ENCODE results near the gene RSPH1. TPM values are rescaled to one million over a fixed set of nuclear protein-coding genes. Genes with fewer than 3 reads are reported as not detected.

RSPH1 gene
- total RNA-seq, 1 experiment from 2014 or later: not detected

DNA sequence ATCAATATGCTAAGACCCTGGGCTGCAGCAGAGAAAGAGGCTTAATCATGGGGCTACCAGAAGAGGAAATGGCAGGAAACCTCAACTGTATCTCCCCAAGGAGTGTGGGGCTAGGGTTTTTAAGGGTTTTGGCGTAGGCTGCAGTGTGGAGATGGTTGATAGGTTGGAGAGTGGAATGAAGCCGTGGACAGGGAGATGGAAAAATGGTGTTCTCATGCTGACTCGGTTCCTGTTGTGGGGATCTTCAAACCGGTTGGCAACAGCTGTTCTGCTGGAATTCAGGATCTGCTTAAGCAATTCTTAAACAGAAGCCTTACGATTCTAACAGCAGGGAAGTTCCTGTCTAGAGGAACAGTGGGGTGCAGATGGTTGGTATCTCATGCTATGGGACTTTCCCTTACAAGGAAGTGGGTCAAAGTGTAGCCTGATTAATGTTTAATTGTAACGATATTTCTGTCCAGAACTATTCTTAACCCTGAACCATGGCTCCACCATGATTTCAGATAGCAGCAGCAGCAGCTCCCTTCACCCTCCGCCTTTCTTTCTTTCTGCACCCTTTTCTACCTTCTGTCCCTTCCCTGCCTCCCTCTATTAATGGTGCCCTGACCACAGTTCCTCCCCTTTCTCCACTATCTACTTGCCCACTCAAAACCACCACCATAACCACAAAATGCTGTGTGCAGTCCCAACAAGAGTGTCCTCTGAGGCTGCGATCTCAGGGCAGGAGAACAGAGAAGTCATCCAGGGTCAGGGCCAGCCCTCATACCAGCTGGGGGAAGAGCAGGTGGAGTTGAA lies 30.8 kb downstream of the RSPH1 start:
- Histone ChIP-seq H3K9me3 (replicated peaks) (no peaks in the 10 kb centered on the region), H3K36me3 (no peaks in the 10 kb centered on the region), H3K27me3 (no peaks in the 10 kb centered on the region), H3K4me3 (no peak overlapping the region), H3K4me1 (peaks cover 23% of the 10 kb centered on the region), H3K27ac (no peak overlapping the region)
- peak in 1 of 2 experiments; percentile 27 for DNase-seq

DNA sequence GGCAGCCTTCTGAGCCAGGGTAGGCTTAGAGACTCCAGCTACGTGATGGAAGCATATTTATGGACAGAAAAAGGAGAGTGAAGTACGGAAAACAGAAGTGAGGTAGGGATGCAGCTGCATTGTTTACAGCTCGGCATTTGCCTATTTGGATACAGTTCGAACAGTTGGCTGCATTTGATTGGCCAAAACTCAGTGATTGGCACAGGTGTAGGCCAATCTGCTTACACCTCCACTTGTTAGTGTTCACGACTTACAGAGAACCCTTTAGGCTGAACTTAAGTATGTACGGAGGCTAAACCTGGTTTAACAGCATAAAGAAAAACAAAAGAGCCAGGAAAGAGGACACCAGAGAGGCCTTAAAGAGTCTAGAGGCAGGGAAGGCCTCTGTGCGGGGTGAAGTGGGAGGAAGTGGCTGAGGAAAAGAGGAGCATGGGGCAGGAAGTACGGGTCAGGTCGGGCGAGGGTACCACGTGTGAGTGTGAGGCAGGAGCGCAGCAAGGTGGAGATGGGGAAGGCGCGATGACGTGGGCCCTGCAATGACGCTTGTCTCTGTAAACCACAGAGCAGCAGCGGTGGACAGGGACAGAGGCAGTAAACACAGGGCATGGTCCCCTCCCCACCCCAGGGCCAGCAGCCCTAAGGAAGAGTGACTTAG lies 32.0 kb downstream of the RSPH1 start:
- H3K9me3 ChIP-seq (replicated peaks): no peaks in the 10 kb centered on the region
- no peak overlapping the region for H3K27ac ChIP-seq
- no peaks in the 10 kb centered on the region for H3K36me3 ChIP-seq
- H3K27me3 ChIP-seq: no peaks in the 10 kb centered on the region
- peaks cover 23% of the 10 kb centered on the region for H3K4me1 ChIP-seq
- H3K4me3 ChIP-seq: no peak overlapping the region
- DNase-seq: peak in 1 of 2 experiments; percentile 43

DNA sequence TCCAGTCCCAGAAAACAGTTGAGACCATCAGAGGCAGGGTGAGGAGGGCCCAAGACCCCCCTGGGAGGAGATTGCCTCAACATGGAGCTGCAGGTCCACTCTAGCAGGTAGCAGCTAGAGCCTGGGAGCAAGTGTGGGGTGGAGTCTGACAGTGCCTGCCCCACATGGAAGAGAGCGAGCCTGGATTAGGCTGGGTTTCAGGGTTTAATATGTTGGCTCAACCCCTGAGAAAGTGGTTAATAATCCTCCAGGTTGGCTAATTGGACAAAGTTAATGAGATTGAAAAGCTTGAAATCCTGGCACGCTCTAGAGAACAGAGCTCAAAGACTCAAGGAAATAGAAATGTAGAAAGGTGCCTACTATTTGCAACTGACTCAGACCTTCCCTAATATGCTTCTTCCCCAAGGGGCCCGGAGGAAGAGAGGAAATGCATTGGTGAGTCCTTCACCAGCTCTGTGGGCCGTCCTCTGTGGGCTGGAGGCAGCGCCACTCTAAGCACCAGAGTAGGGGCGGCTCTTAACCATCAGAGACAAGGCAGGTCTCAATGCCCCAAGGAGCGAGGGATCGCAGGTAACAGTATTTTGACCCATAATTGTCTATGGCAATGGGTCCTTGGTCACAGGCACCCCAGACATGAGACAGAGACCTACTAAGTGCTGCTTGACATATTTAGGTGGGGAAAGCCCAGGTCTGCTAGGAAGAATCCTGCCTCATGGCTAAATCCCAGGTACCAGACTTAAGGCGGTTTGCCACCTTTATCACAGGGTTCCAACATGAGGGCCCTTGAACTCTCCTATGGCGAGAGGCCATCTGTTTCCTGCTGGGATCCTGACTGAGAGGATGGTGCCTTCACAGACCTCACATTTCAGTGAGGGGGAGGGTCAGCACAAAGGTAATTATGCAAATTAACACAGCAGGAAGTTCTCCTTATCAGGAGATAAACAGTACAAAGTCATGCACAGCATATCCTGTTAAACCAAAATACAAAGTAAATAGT lies 33.8 kb downstream of the RSPH1 start:
- no peak for DNase-seq
- Histone ChIP-seq H3K9me3 (replicated peaks) (no peaks in the 10 kb centered on the region), H3K27ac (no peak overlapping the region), H3K36me3 (no peaks in the 10 kb centered on the region), H3K27me3 (no peaks in the 10 kb centered on the region), H3K4me3 (no peak overlapping the region), H3K4me1 (peaks cover 19% of the 10 kb centered on the region)

DNA sequence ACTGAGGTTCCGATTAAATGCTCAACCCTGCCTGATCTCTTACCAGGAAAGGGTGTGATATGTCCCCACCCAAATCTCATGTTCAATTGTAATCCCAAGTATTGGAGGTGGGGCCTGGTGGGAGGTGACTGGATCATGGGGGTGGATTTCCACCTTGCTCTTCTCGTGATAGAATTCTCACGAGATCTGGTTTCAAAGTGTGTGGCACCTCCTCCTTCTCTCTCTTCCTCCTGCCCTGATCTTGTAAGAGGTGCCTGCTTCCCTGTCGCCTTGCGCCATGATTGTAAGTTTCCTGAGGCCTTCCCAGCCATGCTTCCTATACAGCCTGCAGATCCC lies 34.9 kb downstream of the RSPH1 start:
- H3K27me3 ChIP-seq: no peaks in the 10 kb centered on the region
- peaks cover 12% of the 10 kb centered on the region for H3K4me1 ChIP-seq
- no peak overlapping the region for H3K4me3 ChIP-seq
- no peak overlapping the region for H3K27ac ChIP-seq
- no peak for DNase-seq
- H3K36me3 ChIP-seq: no peaks in the 10 kb centered on the region
- H3K9me3 ChIP-seq (replicated peaks): no peaks in the 10 kb centered on the region

DNA sequence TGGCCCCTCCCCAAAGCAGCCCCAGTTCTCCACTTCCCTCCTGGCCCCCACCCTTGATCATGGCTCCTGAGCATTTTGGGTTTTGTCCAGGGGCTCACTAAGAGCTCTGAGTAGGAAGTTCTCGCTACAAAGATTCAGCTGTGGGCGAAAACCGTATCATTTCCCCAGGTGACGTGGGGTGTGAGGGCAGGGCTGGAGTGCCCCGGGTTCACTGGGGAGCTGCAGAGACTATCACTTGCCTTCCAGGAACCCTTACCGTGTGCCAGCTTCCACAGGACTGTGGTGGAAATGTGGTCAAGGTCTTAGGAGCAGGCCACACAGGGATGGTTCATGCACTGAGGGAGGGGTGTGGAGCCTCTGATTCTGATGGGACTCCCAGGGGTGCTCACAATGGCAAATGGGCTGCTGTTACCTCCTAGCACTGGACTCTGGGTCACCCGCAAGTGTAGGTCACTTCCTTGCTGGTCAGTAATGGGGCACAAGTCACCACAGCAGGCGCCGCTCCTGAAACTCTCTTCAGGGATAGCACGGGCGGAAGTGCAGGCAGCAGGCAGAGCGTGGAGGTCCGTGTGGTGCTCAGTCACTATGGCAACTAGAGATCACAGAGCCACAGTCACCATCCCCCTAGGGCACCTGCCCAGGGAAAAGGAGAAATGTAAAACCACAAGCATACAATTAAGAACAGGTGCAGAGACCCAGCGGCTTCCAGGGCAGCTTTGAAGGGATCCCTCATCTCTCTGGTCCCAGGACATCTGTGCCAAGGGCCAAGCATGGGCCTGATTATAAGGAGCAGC lies 35.4 kb downstream of the RSPH1 start:
- DNase-seq: peak; percentile 78 to 88
- Histone ChIP-seq H3K27me3 (no peaks in the 10 kb centered on the region), H3K27ac (no peak overlapping the region)

DNA sequence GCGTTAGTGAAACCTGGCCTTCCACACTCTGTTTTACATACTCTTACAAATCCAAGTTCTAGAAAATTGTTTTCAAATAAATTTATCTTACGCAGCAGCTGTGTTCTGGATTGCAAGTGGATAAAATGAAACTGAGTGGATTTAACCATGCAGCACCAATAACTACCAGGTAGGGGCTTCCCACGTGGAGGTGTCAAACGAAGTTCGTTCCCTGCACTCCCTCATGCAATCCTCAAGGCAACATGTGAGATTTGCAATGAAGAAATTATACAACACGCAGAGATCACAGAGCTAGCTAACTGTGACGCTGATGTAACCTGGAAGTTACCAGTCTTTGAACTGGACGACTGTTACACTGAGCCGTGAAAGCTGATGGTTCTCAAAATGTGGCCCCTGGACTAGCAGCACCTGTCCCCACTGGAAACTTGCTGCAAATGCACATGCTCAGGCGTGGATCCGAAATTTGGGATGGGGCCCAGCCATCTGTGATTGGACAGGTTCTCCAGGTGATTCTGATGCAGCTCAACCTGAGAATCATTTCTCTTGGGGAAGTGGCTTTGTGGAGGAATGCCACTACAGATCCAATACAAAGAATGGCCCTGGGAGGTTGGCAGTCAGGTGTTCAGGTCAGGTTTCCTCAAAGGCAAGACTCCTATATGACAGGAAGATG lies 36.3 kb downstream of the RSPH1 start:
- Histone ChIP-seq H3K4me3 (no peak overlapping the region), H3K36me3 (no peaks in the 10 kb centered on the region), H3K9me3 (replicated peaks) (no peaks in the 10 kb centered on the region), H3K27ac (no peak overlapping the region), H3K4me1 (peaks cover 17% of the 10 kb centered on the region), H3K27me3 (no peaks in the 10 kb centered on the region)
- DNase-seq: no peak

More for the DNA sequence above, 35.4 kb downstream of the RSPH1 start:
- Histone ChIP-seq H3K36me3 (no peaks in the 10 kb centered on the region), H3K9me3 (replicated peaks) (no peaks in the 10 kb centered on the region), H3K4me3 (no peak overlapping the region), H3K4me1 (peaks cover 12% of the 10 kb centered on the region)

DNA sequence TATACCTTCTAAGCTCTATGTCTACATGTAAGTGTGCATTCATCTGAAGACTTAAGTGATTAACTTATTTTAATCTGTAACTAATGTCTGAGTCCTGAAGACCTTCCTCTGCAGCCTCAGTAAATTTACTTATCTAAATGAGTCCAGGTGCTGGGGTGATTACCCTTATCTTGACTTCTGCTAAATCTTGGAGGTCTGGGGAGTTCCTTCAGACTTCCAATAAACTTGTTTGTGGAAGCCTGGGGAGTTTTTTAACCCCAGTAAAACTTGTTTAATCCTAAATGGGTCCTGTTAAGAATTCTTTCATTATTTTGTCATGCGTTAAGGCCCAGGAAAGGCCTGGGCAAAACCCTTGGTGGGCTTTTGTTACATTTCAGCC lies 37.0 kb downstream of the RSPH1 start:
- H3K36me3 ChIP-seq: no peaks in the 10 kb centered on the region
- no peak overlapping the region for H3K27ac ChIP-seq
- no peak overlapping the region for H3K4me3 ChIP-seq
- no peaks in the 10 kb centered on the region for H3K27me3 ChIP-seq
- H3K4me1 ChIP-seq: peaks cover 23% of the 10 kb centered on the region
- no peak for DNase-seq
- H3K9me3 ChIP-seq (replicated peaks): no peaks in the 10 kb centered on the region

DNA sequence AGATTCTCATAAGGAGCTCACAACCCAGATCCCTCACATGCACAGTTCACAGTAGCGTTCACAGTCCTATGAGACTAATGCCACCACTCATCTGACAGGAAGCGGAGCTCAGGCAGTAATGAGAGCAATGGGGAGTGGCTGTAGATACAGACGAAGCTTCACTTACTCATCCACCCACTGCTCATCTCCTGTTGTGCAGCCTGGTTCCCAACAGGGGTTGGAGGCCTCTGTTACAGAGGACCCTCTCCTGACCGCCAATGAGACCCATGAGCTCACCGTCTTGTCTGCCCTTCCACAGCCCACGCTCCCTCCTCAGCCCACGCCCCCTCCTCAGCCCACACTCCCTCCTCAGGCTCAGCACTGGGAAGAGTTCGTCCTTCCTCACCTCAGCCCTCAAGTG lies 39.6 kb downstream of the RSPH1 start:
- H3K36me3 ChIP-seq: no peaks in the 10 kb centered on the region
- H3K9me3 ChIP-seq (replicated peaks): no peaks in the 10 kb centered on the region
- H3K27me3 ChIP-seq: no peaks in the 10 kb centered on the region
- H3K4me3 ChIP-seq: no peak overlapping the region
- no peak for DNase-seq
- peaks cover 24% of the 10 kb centered on the region for H3K4me1 ChIP-seq
- no peak overlapping the region for H3K27ac ChIP-seq

DNA sequence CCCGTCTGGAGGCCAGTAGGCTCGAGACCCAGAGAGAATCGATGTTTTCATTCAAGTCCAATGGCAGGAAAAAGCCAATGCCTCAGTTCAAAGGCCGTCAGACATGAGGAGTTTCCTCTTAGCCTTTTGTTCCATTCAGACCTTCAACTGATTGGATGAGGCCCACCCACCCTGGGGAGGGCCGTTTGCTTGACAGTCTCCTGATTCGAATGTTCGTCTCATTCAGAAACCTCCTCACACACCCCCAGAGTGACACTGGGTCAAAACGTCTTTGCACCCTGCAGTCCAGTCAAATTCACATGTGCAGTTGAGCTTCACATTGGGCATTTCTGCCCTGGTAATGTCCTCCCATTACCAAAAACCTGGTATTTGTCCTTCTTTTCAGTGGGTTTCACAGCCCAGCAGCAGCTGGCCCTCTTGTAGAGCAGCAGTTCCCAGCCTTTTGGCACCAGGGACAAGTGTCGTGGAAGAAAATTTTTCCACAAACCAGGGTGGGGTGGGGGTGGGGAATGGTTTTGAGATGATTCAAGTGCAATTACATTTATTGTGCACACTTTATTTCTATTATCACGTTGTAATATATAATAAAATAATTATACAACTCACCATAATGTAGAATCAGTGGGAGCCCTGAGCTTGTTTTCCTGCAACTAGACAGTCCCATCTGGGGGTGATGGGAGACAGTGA lies 40.1 kb downstream of the RSPH1 start:
- no peaks in the 10 kb centered on the region for H3K9me3 ChIP-seq (replicated peaks)
- no peak for DNase-seq
- peaks cover 20% of the 10 kb centered on the region for H3K4me1 ChIP-seq
- H3K36me3 ChIP-seq: no peaks in the 10 kb centered on the region
- no peak overlapping the region for H3K4me3 ChIP-seq
- peak overlapping the region; percentile 13; the same call in 1 of the 2 replicates for H3K27ac ChIP-seq
- no peaks in the 10 kb centered on the region for H3K27me3 ChIP-seq

DNA sequence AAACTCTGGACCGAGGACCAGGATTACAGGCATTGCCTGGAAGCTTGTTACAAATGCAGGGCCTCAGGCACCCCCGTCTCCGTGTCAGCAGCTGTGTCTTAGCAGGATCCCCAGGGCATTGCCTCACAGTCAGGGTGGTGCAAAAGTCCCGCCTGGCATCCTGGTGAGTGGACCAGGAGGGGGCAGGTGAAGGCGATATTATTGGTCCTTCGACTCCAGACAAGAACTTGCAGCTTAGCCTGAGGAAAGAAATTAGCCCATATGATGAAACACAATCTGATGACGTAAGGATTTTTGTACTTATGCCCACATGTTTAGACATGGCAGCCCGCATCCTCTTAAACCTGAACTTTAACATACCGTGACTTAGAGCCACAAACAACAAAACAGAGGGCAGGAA lies 40.8 kb downstream of the RSPH1 start:
- H3K27me3 ChIP-seq: no peaks in the 10 kb centered on the region
- H3K9me3 ChIP-seq (replicated peaks): no peaks in the 10 kb centered on the region
- H3K36me3 ChIP-seq: no peaks in the 10 kb centered on the region
- peaks cover 15% of the 10 kb centered on the region for H3K4me1 ChIP-seq
- H3K27ac ChIP-seq: peak overlapping the region; percentile 19; the same call in 1 of the 2 replicates
- peak; percentile 63 to 77 for DNase-seq
- no peak overlapping the region for H3K4me3 ChIP-seq

DNA sequence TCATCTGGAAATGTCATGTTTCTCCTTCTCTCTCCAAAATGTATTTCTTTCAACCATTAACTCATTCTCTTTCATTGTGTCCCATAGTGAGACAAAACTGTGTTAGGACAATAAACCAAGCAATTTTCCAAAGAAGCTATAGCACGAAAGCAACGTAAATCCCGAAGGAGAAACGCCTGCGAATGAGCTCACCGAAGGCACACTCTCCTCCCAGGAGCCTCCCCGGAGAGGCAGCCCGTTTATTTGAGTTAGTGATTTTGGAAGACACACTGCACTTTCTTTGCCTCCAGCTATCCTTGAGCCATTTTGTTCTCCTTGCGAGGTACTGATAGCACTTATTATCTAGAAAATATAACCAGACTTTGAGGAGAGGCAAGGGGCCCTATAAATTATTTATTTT lies 41.2 kb downstream of the RSPH1 start:
- no peak overlapping the region for H3K4me3 ChIP-seq
- H3K9me3 ChIP-seq (replicated peaks): no peaks in the 10 kb centered on the region
- H3K36me3 ChIP-seq: no peaks in the 10 kb centered on the region
- no peak for DNase-seq
- H3K27me3 ChIP-seq: no peaks in the 10 kb centered on the region
- peaks cover 15% of the 10 kb centered on the region for H3K4me1 ChIP-seq
- 0 out of 2 replicates have a peak overlapping the region, but pooled peaks have one; percentile 19 for H3K27ac ChIP-seq

DNA sequence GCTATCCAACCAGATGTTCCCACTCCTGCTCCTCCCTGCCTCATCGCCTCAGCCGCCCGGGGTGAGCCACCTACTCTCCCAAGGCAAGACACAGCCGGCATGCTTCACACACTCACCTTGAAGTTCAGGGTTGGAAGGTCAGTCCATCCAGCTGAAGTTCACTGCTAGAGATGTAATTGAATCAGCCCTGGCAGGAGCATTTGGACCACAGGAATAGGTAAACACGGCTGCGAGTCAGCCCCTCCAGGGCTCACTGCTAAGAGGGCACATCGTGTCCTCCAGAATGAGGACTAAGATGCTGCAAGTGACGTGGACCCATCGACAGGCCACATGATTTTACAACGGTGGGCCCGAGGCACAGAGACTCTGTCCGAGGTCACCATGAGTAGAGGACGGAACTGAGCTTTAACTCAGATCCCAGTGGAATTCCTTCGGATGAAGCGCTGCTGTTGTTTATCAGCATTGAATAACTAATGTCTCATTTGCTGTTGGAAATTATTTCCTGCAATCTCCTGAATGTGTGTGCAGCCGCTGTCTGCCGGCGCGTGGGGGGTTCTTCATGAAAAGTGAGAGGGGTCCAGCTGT lies 41.9 kb downstream of the RSPH1 start:
- Histone ChIP-seq H3K4me3 (0 out of 2 replicates have a peak overlapping the region, but pooled peaks have one; percentile 6), H3K36me3 (no peaks in the 10 kb centered on the region), H3K4me1 (peaks cover 15% of the 10 kb centered on the region), H3K27me3 (no peaks in the 10 kb centered on the region), H3K27ac (no peak overlapping the region), H3K9me3 (replicated peaks) (no peaks in the 10 kb centered on the region)
- no peak for DNase-seq
